Small intestine (tissue), 7 donors: ENCODE measurements around the gene SPOCK1. TPM values are rescaled to one million over a fixed set of nuclear protein-coding genes. Genes with fewer than 3 reads are reported as not detected.
A peak's percentile ranks its signal among the peaks of the same experiment; 100 is the strongest.

Experiments
- DNase-seq, 2 donors: peaks; one replicate each; pipeline versions ENCODE4 v3.0.0 to v3.0.0-alpha.2; 2013
- FAIRE-seq: peaks from 2 replicates; lab custom pipeline; 2012; peaks lifted over from hg19 to GRCh38; lab: Jason Lieb, UNC
- H3K27ac ChIP-seq, 3 donors: one replicate each; pipeline ENCODE4 v1.5.1; 2013; ENCODE audit warnings: low read length in 2 of 3, mild to moderate bottlenecking in 2 of 3, control low read depth in 1 of 3, inconsistent platforms in 1 of 3, low read depth in 1 of 3, moderate library complexity in 1 of 3
- H3K27me3 ChIP-seq, 3 donors: one replicate each; pipeline ENCODE4 v1.6.1; 2013; ENCODE audit warnings: low read length in 3 of 3, inconsistent platforms in 1 of 3; ENCODE audit not compliant: control insufficient read depth in 3 of 3, insufficient read depth in 3 of 3
- H3K36me3 ChIP-seq, 3 donors: one replicate each; pipeline ENCODE4 v1.6.1; 2013; ENCODE audit warnings: low read length in 3 of 3, inconsistent platforms in 1 of 3, low read depth in 1 of 3, mild to moderate bottlenecking in 1 of 3, moderate library complexity in 1 of 3; ENCODE audit not compliant: control insufficient read depth in 3 of 3, insufficient read depth in 2 of 3
- H3K4me1 ChIP-seq, 3 donors: one replicate each; pipeline ENCODE4 v1.6.1; 2013; ENCODE audit warnings: low read length in 2 of 3, inconsistent platforms in 1 of 3, low read depth in 1 of 3, mild to moderate bottlenecking in 1 of 3, moderate library complexity in 1 of 3; ENCODE audit not compliant: control insufficient read depth in 3 of 3, insufficient read depth in 2 of 3
- H3K4me3 ChIP-seq, 3 donors: one replicate each; pipeline ENCODE4 v1.5.1; 2013; ENCODE audit warnings: low read length in 3 of 3, control low read depth in 1 of 3, inconsistent platforms in 1 of 3, low read depth in 1 of 3, mild to moderate bottlenecking in 1 of 3, moderate library complexity in 1 of 3
- H3K9me3 ChIP-seq, 2 donors: one replicate each; pipeline ENCODE4 v1.6.1; 2013; ENCODE audit warnings: low read depth in 1 of 2, low read length in 1 of 2; ENCODE audit not compliant: control insufficient read depth in 2 of 2, insufficient read depth in 1 of 2
- WGBS, 3 donors: extraction: QIAGEN DNeasy Blood & Tissue Kit; methylation state at CpG; one replicate each; pipeline ENCODE4 v1.1.7; 2013; 5-methylcytosine and 5-hydroxymethylcytosine counted together
- polyA plus RNA-seq, 4 donors: library from polyadenylated mRNA; stranded (reverse) in 3 of 4; unstranded in 1 of 4; fragments of 200-250 nt in 3 of 4; fragments of 120-200 nt in 1 of 4; gene quantifications; one replicate each; pipeline versions ENCODE4 v1.2.1 to v1.2.3, GENCODE V29; 2013
- donor health status: healthy with polysubstance abuse.
- donor health status: control.
- donor health status: control.
- donor health status: Bipolar disorder and iron deficiency.
- donor health status: healthy.

Gene SPOCK1
- polyA plus RNA-seq, 4 donors: 0.22 to 1.1 (median 0.54) TPM

DNA sequence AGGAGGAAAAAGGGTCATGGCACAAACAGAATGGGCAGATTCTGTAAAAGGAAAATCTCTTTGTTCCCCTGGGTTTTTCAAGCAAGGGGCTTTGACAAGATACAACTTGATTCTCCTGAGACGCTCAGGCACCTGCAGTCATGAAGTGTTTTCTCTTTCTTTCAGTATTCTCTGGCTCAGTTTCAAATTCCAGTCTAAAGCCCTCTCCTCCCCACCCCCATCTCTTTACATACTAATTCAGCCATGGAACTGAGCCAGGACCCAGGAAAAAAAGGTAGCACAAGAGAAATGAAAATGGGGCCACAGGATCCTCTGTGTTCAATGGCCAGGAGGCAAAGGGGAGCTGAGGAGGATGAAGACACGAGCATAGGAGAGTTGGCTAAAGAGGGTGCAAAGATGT is 408.4 kb downstream of the SPOCK1 start:
- 19 to 40% (median 30%) methylated on average over 2 of the region's 2 CpGs for WGBS, 3 donors
- Histone ChIP-seq H3K9me3 (no peaks in the 10 kb centered on the region), H3K36me3 (no peaks in the 10 kb centered on the region), H3K4me3 (no peak overlapping the region), H3K4me1 (no peaks in the 10 kb centered on the region), H3K27me3 (peaks cover 0 to 6% (median 0%) of the 10 kb centered on the region in 3 donors), H3K27ac (no peak overlapping the region)
- DNase-seq: peak in 1 of 2 donors; percentile 5
- no peak for FAIRE-seq

DNA sequence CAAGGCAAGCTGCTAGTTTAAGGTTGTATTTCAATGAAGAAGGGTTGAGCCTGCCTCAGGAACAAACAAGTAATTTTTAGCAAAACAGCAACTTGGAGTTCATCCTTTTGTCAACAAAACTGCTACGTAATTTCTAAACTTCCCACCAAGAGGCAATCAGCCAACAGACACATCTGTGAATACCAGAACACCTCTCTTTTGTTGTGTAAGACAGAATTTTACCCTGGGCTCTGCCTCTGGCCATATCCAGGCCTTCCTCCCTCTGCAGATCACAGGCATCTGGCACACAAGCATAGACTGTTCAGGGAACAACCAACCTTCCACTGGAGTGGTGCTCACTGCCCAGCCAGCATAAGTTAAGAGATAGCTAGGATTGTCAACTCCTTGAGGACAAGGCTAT is 409.0 kb downstream of the SPOCK1 start:
- Histone ChIP-seq H3K27me3 (peaks cover 0 to 6% (median 0%) of the 10 kb centered on the region in 3 donors), H3K9me3 (no peaks in the 10 kb centered on the region), H3K4me3 (no peak overlapping the region), H3K4me1 (no peaks in the 10 kb centered on the region), H3K27ac (no peak overlapping the region), H3K36me3 (no peaks in the 10 kb centered on the region)
- DNase-seq (no peak), FAIRE-seq (no peak)
- whole genome bisulfite sequencing, 3 donors: 38 to 66% (median 47%) methylated on average over 1 of the region's 1 CpG

DNA sequence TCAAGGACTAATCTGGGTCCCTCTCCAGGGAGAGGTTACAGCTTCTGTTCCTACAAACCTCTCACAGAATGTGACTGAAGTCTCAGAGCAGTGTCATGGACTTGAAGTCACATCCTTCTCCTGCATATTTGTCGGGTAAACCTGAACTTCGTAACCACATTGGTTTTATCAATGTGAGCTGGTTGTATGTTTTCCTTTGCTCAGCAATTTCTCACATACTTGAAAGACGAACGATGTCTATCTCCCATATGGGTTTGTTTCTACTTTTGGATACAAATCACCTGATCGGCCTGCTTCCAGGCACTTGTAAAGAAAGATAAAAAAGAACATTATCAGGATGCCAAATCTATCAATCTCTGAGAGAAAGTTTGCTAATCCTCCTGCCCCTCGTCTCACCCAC is 411.0 kb downstream of the SPOCK1 start:
- no peak for FAIRE-seq
- DNase-seq: no peak
- Histone ChIP-seq H3K4me3 (no peak overlapping the region), H3K36me3 (no peaks in the 10 kb centered on the region), H3K27me3 (peaks cover 0 to 8% (median 0%) of the 10 kb centered on the region in 3 donors), H3K4me1 (no peaks in the 10 kb centered on the region), H3K27ac (no peak overlapping the region), H3K9me3 (no peaks in the 10 kb centered on the region)
- 76 to 85% (median 76%) methylated on average over 6 of the region's 6 CpGs for WGBS, 3 donors

DNA sequence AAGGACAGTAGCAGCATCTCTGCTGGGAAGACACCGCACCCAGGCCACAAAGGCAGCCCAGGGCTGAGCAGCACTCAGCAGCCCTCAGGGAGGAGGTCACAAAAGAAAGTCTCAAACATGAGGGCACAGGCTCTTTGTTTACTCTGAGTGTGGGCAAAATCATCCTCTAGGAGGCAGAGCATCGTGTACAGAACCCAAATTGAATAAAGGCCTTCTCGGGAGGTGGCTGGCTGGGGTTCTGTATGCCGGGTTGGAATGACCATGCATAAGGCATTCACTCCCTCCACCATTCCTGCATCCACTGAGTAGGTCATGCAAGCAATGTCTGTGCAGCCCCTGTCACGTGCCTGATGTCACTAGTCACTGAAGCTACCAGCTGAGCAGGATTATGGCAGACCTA is 412.8 kb downstream of the SPOCK1 start:
- Histone ChIP-seq H3K4me3 (no peak overlapping the region), H3K9me3 (no peaks in the 10 kb centered on the region), H3K4me1 (no peaks in the 10 kb centered on the region), H3K36me3 (no peaks in the 10 kb centered on the region), H3K27me3 (peaks cover 0 to 8% (median 0%) of the 10 kb centered on the region in 3 donors), H3K27ac (no peak overlapping the region)
- WGBS, 3 donors: 66 to 78% (median 70%) methylated on average over 5 of the region's 5 CpGs
- DNase-seq (no peak), FAIRE-seq (no peak)

DNA sequence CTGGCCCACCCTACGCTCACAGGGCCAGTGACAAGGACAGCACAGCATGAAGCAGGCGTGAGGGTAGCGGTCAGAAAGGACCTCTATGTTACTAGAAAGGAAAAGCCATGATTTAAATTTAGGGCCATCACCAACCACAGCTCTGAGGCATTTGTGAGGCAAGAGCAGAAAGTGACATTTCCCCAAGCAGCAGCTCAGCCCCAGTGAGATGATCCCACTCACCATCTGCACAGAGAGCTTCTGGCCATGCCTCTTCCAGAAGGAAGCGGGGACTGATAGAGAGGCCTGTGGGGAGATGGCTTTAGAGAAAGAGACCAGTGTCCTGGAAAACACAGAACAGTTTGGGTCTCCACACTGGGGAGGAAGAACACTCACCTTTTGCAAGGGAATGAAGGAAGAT is 413.9 kb downstream of the SPOCK1 start:
- DNase-seq (no peak), FAIRE-seq (no peak)
- 76 to 78% (median 78%) methylated on average over 4 of the region's 4 CpGs for WGBS, 3 donors
- Histone ChIP-seq H3K36me3 (no peaks in the 10 kb centered on the region), H3K27me3 (peaks cover 0 to 8% (median 0%) of the 10 kb centered on the region in 3 donors), H3K4me1 (no peaks in the 10 kb centered on the region), H3K27ac (no peak overlapping the region), H3K4me3 (no peak overlapping the region), H3K9me3 (no peaks in the 10 kb centered on the region)

DNA sequence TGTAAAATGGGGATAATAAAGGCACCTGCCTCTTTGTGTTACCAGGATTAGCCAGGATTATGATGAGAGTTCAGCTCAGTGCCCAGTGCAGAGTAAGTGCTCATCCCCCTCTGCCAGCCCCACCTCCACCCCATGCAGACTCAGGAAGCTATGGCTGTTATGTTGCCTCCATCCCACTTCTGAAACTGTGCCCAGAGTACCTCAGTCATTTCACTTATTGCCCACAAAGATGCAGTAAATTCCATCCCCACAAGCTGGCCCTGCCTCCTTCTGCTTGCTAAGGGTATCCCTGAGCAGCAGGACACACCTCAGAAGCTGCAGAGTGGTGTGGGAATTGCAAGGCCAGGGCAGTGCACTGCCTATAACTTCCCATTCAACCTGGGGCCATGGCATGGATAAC is 415.1 kb downstream of the SPOCK1 start:
- DNase-seq (no peak), FAIRE-seq (no peak)
- H3K4me1 ChIP-seq: no peaks in the 10 kb centered on the region
- H3K36me3 ChIP-seq: no peaks in the 10 kb centered on the region
- H3K4me3 ChIP-seq: no peak overlapping the region
- no peaks in the 10 kb centered on the region for H3K9me3 ChIP-seq
- H3K27ac ChIP-seq: no peak overlapping the region
- H3K27me3 ChIP-seq: peaks cover 0 to 11% (median 0%) of the 10 kb centered on the region in 3 donors

DNA sequence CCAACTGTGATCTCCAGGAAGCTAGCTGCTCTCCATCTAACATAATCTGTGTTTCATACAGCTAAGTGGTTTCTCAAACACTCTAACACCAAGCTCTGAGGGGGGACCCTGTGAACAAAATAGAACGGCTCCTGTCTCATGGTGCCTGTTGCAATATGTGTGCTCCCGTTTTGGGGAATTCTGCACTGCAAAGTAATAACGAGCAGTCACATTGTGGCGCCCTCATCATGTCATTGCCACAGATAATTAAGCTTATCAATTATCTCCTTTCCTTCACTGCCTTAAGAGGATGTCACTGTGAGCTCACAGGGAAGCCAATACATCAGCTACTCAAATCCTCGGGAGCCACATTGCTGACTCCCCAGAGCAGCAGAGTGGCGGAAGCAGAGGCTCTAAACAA is 416.2 kb downstream of the SPOCK1 start:
- H3K36me3 ChIP-seq: no peaks in the 10 kb centered on the region
- no peak overlapping the region for H3K4me3 ChIP-seq
- FAIRE-seq (no peak), DNase-seq (no peak)
- no peaks in the 10 kb centered on the region for H3K4me1 ChIP-seq
- H3K27ac ChIP-seq: no peak overlapping the region
- WGBS, 3 donors: 84 to 89% (median 85%) methylated on average over 6 of the region's 6 CpGs
- peaks cover 0 to 11% (median 0%) of the 10 kb centered on the region in 3 donors for H3K27me3 ChIP-seq
- no peaks in the 10 kb centered on the region for H3K9me3 ChIP-seq

DNA sequence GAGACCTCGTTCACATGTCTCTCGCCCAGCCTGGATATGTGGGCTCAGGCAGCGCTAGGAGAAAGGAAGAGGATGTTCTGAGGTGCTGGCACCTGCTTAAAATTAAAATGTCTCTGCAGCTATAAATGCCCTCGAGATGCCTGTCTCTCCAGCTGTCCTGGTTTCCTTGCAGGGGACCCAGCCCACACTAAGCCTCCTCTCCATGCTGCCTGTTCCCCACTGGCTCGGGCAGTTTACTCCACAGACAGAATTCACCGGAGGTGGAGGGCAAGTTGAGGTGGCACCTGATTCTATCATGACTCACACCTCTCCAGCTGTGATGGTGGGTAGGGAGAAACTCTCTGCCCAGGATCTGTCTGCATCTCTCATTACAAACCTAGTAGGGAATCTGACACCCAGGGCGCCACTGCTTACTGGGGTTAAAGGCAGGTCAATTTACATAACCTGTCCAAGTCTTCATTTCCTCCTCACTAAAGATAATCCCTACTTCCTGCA is 420.9 kb downstream of the SPOCK1 start:
- FAIRE-seq (no peak), DNase-seq (no peak)
- 39 to 56% (median 55%) methylated on average over 7 of the region's 7 CpGs for WGBS, 3 donors
- no peaks in the 10 kb centered on the region for H3K9me3 ChIP-seq
- H3K27me3 ChIP-seq: peaks cover 0 to 3% (median 0%) of the 10 kb centered on the region in 3 donors
- H3K4me1 ChIP-seq: no peaks in the 10 kb centered on the region
- no peaks in the 10 kb centered on the region for H3K36me3 ChIP-seq
- H3K4me3 ChIP-seq: no peak overlapping the region
- no peak overlapping the region for H3K27ac ChIP-seq
